ENCODE data around the gene ZG16B.
A peak's percentile ranks its signal among the peaks of the same experiment; 100 is the strongest.

ZG16B gene

DNA sequence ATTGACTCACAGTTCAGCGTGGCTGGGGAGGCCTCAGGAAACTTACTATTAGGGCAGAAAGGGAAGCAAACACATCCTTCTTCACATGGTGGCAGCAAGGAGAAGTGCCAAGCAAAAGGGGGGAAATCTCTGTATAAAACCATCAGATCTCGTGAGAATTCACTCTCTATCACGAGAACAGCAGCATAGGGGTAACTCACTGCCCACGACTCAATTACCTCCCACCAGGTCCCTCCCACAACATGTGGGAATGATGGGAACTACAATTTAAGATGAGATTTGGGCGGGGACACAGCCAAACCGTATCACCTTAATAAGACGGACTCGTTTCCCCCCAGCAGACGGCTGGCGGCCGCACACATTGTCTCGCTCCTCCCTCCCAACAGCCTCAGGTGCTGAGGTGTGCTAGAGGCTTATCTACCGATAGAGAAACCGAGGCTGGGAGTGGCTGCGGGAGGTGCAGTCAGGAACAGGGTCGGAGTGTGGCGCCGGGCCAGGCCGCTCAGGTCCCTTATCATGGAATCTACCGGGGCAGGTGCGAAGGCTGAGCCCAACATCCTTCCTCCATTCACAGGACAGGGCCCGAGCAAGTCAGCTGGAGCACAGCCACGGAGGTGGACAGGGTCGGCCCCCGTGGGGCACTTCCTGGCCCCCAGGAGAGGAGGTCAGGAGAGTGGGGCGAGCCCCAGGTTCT, 4.9 kb upstream of the ZG16B start:
- DNase-seq, result no peak

DNA sequence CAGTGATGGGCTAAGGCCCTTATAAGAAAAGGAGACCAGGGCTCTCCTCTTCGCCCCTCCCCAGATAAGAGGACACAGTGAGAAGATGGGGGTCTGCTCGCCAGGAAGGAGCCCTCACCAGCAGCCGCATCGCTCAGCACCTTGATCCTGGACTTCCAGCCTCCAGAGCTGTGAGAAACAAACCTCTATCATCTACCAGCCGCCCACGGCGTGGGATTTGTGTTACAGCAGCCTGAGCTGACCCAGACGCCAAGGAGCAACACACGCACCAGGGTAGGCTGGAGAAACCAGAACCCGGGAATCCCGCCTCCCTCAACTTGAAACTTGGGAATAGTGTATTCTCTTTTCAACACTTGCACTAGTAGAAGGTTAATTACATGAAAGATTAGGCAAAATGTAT, 4.2 kb upstream of the ZG16B start:
- DNase-seq, result no peak

DNA sequence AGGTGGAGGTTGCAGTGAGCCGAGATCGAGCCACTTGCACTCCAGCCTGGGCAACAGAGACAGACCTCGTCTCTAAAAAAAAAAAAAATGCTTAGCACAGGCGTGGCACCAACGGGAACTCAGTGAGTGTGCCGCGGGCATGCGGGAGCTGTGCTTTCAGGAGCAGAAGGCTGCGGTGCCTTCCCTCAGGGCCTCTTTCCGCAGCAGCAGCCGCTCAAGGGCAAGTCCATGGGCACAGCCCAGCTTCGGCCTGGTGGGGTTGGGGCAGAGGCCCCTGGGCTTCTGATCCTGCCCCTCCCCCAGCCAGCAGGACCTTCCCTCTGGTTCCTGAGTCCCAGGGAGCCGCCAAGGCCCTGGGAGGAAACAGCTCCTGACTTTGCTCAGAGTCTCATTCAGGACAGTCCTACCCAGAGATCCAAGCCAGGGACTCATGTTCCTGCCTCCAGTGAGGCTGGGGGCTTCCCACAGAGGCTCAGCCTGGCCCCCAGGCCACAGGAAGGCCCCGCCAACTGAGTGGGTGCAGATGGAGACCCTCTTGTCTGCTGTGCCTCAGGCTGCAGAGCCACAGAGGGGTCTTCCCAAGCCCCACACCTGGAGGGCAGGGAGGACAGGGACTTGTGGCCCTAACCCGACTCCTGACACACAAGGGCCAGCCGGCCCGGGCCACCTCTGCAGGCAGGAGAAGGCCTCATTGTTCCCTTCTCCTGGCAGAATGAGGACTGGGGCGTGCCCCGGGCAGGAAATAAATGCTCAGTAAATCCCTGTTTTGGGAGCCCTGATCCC, 3.3 kb upstream of the ZG16B start:
- DNase-seq, result no peak

DNA sequence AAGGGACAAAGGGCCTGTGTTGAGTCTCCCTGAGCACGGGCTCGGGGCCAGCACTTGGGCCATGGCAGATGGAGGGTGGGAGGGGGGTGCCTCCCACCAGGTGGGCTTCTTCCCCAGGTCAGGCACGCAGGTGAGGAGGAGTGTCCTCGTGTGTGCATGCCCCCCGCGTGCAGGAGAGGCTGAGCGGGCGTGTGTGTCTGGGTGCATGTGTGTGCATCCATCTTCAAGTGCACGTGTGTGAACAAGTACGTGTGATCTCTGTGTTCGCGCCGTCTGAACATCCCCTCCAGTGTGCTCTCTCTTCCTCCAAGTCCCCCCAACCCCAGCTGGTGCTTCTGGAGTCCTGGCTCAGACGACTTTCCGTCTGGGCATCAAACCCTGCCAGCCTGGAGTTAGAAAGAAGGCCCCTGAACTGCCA, 2.7 kb upstream of the ZG16B start:
- DNase-seq, result no peak

DNA sequence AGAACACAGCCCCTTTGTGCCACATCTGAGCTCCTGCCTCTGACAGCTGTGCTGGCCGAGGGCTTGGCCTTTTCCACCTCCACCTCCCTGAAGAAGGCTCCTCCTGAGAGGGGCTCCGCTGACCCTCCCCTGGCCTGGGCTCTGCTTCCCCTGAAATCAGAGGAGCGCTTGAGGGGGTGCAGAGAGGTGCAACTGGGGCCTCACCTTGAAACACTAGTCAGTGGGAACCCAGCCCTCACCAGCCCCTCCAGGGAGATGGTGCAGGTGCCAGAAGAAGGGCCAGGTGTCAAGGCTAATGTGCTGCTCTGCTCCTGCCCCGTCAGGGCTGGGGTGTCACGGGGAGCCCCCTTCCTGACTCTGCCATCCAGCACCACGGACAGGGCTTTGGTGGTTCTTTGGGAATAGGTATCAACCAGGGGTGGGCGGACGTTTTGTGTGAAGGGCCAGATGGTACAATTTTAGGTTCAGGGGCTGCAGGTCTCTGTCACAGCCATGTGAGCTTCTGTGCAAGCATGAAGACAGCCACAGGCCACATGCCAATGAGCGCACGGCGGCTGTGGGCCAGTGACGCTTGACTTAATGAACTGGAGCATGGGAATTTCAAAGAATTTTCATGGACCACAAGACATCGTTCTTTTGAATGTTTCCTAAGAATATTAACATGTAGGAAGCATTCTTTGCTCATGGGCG, 2.1 kb upstream of the ZG16B start:
- DNase-seq, result no peak

DNA sequence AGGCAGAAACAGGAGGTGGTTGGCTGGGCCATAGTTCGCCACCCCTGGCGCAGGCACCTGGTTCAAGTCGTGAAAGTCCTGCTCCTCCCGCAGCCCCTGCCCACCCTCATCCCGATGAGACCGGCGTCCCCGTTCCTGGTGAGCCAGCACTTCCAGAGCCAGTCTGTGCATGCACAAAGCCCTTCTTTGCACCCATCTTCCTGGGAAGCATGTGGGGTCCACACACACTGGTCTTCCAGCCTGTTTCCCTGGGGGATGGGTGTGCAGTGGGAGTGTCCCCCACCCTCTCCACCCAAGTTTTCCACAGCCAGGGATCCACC, 1.6 kb upstream of the ZG16B start:
- DNase-seq, result no peak

DNA sequence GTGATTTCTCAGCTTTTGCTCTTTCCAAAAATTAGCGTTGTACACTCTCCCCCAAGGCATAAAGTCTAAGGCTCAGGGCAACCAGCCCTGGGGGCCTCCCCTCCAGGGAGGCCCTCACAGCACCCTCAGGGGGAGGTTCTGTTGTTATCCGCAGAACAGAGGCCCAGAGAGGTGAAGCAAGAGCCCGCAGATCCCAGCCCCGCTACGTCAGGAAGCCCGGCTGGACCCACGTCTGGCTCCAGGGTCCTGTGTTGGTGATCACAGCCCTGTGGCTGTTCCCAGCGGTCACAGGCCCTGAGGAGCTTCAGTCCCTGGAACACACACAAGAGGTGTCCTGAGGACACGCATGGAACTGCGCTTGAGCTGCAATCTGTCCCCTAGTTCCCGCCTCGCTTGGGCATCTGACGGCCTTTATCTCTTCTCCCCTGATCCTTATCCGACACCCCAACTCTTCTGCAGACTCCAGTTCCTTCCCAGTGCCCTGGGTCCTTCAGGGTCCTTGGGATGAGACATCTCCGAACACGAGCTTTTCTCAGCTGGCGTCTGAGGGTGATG, 1.1 kb upstream of the ZG16B start:
- DNase-seq, result no peak

DNA sequence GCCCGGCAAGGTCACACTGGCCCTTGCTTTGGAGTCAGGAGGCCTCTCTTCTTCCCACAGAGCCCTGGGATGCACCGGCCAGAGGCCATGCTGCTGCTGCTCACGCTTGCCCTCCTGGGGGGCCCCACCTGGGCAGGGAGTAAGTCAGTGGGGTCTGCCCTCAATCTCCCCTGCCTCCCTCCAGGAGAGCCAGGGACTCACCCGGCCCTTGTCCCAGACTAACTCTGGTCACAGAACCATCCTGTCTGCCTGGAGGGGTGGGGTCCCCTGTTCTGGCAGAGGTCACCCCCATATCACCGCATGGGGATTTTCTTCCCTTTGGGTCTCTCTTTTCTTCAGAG, 222 bp downstream of the ZG16B start:
- no peak for DNase-seq

DNA sequence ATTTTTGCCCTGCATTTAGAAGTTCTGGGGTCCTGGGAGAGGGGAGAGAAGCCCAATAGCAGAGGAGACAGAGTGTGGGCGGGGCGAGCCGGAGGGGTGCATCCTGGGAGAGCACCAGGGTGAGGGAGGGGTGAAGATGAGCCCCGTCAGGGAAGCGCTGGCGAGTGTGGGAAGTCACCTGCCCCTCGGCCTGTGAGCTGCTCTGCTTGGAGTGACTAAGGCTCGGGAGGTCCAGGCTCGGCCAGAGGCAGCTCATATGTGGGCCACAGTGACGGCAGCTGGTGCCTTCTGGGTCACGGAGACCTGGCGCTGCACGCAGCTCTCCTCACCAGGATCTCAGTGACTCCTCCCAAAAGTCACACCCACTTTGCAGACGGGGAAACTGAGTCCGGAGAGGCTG, 1.1 kb downstream of the ZG16B start:
- no peak for DNase-seq

DNA sequence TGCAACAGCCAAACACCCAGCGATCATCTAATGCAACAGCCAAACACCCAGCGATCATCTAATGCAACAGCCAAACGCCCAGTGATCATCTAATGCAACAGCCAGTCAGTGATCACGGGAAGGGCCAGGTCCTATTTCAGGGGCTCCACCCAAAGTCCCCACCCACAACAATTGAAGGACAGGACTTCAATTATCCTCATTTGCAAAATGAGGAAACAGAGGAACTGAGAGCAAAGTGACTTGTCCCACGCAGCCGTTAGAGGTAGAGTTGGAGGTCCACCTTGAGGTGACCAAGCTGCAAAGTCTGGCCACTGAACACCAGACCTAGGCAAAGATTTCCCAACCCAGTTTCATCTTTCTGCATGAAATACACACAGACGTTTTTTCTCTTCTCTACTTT, 3.7 kb downstream of the ZG16B start:
- no peak for DNase-seq

DNA sequence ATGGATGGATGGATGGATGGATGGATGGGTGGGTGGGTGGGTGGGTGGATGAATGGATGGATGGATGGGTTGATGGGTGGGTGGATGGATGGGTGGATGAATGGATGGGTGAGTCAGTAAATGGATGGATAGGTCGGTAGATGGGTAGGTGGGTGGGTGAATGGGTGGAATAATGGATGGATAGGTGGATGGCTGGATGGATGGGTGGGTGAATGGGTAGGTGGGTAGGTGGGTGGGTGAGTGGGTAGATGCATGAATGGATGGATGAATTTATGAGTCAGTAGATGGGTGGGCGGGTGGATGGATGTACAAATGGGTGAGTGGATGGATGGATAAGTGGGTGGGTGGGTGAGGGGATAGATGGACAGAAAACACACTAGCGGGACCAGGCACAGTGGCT, 4.9 kb downstream of the ZG16B start:
- DNase-seq, result no peak

DNA sequence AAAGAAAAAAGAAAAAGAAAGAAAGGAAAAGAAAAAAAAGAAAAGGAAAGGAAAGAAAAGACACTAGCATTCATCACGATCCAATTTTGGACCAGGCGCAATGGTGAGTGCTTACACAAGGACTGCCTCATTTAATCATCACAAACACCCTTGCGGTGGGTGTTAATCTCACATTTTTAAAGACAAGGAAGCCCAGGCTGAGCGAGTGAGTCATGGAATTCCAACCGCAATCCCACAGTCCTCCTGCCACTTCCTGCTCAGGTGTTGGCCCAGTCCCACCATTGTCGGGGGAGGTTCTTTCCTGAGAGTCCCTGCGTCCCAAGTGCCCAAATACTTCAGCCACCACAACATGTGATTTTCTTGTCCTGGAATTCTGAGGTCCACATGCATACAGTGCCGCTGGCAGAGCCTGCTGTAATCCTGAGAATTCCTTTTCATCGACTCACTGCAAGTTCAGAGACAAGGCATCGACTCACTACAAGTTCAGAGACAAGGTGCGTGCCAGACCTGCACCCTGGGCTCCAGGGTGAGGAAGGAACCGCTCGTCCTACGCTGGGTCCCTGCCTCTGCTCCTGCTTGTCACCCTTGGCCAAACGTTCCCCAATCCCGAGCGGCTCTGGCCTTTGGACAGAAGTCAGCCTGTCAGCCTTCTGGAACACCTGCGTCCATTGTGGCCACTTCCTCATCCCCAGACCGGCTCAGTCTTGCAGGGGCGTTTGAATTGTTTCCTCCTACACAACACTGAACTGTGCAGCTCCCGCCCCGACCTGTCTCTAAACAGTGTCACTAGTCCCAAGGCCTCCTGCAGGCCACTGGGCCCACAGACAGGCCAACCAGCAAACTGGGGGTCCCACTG, 5.8 kb downstream of the ZG16B start:
- peak; percentile 61 for DNase-seq

DNA sequence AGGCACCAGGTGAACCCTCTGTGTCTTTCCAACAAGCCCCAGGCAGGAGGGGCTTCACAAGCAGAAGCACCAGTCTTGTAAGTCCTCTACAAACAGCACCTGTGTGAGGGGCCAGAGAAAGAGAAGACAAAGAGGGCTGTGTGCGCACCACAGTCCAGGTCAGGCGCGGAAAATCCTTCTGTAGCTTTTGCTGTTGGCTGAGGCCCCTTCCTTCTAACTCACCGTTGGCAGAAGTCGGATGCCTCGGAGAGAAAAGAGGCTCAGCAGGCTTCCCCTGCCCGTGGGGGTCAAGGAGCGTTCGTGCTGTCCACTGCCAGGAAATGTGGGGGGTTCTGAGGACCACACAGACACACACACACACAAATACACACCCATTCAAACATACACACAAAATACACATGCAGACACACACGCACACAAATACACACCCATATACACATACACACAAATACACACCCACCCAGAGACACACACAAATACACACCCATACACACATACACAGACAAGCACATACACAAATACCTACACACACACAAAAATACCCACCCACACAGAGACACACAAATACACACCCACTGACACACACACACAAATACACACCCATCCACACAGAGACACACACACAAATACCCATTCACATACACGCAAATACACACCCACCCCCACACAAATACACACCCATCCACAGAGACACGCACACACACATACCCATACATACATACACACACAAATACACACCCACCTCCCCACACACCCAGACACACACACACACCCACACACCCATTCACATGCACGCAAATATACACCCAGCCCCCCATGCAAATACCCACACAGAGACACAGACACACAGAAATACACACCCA, 6.8 kb downstream of the ZG16B start:
- DNase-seq, result no peak

DNA sequence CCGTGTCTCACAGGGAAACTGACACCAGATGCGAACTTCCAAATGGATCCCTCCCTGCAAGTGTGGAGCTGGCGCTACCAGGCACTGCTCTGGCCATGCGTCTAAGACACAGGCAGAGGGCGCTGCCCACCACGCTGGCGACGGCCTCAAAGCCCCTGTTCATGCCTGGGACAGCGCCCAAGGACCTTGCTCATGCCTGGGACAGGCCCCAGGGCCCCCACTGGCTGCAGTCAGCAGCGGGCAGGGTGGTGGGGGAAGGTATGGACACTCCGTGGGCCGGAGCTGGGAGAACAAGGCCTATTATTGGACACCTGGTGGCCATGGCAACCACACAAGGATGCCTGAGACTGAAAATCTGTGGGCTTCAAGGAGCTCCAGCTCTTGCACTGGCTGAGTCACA, 8.8 kb downstream of the ZG16B start:
- DNase-seq, result peak; percentile 70

DNA sequence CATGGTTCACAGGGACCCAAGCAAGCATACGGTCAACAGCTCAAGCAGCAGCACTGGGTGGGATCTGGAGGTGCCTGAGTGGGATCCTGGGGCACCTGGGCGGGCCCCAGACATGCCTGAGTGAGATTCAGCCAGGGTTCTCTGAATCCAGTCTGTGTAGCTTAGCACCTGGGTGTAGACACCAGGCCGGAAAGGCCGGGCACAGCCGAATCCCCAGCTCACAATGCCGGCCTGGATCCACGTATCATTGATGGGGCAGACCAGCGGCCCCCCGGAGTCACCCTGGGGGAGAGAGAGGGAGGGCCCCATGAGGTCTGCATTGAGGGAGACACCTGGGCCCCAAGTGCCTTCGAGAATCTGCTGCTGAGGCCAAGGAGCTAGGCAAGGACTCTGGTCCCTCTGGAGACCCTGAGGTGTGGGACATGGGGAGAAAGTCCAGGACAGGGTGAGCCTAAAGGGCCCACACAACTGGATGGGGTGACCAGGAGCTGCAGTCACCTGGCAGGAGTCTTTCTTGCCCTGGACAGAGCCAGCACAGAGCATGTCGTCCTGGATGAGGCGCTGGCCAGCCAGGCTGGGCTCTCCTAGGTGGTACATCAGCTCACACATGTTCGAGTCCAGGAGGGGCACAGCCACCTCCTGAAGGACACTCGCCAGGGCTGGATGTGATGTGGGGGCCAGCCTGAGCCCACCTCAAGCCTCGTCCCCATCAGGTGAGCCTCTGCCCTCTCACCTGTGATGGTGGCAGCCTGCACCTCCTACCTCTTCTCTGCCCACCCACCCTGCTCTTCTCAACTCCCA, 9.7 kb downstream of the ZG16B start:
- no peak for DNase-seq

DNA sequence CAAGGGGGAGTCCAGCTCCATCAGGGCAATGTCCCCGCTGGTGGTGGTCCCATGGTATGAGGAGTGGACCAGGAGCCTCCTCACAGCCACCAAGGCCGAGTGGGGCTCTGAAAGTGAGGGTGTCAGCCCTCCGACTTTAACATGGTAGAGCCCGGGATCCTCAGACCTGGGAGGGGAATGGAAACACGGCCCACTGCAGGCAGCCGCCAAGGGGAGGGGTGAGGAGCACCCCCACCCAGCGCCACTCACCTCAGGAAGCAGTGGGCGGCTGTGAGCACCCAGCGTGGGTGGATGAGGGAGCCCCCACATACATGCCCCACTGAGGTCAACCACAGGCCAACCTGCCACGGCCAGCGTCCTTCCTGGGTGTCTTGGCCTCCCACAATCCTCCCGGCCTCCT, 10.8 kb downstream of the ZG16B start:
- DNase-seq, result no peak

DNA sequence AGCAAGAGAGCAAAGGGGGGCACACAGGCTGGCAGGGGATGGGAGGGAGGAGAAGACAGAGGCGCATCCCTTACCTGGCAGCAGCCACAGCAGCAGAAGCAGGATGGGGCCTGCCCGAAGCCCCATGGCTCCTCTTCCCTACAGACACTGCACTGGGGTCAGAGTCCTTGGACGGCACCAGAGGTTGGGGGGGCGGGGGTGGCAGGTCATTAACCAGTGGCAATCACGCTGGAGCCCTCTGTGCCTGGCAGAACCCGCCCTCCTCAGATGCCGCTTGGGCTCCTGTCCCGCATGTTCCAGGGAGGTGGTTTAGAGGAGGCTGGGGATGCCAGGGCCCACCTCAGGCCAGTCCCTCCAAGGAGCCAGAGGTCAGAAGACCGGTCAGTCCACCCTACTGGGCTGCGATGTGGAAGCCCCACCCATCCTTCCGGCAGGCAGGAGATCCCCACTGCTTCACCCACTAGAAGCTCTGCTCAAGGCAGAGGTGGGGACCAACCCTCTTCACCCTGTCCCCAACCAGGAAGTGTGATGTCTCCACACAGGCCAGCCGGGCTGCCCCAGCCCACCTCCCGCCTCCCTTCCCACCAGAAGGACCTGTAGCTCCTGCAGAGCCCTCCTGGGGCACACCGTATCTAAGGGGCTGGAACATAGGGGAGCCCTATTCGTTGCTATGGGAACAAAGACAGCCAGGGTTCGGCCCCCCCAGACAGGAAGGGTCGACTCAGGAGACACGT, 11.7 kb downstream of the ZG16B start:
- DNase-seq, result no peak

DNA sequence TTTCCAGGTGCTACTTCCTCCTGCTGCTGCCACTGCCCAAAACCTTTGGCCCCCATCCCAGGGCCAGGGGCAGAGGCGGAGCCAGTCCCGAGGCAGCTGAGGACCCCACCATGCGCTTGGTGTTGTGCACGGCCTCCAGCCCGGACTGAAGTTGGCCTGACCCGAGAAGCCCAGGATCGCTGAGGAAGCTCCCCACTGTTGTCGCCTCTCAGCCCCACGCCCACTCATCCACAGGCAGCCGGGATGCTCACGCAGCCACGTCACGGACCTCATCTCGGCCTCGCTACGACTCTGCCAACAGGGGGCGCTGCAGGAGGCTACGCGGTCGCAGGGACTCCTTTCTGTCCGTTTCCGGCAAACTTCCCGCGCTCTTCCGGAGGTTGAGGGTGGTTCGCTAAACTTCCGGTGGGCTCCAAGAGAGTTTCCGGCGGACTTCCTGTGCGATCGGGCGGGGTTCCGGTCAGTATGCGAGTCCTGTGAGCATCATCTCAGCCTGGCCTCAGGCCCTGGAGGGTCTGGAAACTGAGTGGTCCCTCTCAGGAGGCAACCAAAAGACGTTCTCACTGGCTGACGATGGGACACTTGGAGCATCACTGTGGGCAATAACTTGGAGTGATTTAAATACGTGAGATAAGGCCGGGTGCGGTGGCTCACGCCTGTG, 12.4 kb downstream of the ZG16B start:
- no peak for DNase-seq

DNA sequence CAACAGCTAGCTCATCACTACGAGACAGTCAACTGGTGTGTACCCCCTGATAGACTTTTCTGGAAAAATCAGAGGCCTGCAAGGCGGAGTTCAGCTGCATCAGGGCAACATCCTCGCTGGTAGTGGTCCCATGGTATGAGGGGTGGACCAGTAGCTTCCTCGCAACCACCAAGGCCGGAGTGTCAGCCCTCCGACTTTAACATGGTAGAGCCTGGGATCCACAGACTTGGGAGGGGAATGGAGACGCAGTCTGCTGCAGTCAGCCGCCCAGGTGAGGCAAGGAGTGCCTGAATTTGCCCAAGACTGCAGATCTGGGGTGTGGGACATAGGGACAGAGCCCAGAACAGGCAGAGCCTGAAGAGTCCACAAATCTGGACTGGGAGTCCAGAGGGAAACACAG, 13.4 kb downstream of the ZG16B start:
- no peak for DNase-seq

DNA sequence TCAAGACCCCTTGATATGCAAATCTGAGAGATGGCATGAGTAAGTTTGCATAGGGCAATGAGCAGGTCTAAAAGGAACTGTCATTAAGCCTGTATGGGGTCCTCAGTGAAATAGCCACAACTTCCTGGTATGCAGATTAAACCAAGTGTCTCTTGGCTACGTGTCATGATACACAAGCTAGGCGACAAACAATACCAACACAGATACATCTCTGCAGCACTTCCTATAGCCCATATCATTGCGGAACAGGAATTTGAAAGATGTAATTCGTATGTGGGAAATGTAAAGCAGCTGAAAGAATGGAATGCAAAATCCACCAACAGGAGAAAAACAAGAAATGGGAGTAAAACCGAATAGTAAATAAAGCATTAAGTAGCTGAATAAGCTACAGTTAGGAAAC, 15.0 kb downstream of the ZG16B start:
- DNase-seq, result no peak

Data from left hindlimb (tissue), 1 donor.